Ishikawa (cell line): ENCODE measurements around the gene PTPN12.

ENCODE experiments used
- CREB1 ChIP-seq: IDR thresholded peaks from 2 replicates; pipeline ENCODE4 v1.6.1; 2012; ENCODE audit warnings: low read depth
- RAD21 ChIP-seq: IDR thresholded peaks from 2 replicates; pipeline ENCODE4 v1.6.1; 2012; ENCODE audit warnings: low read depth
- TCF12 ChIP-seq: IDR thresholded peaks from 2 replicates; pipeline ENCODE4 v1.6.1; 2012; ENCODE audit warnings: low read depth

- TF ChIP-seq RAD21 (no peak), CREB1 (no peak), TCF12 (no peak)
Measured at GRCh38 chr7:77524731-77525130, 12.4 kb upstream of the PTPN12 start.
